ENCODE measurements around the gene BCAN.

Gene BCAN

GRCh38 chr1:156700736-156701531 is 59.0 kb downstream of the BCAN start:
- DNase-seq (ENCODE audit: low read depth), result no peak

GRCh38 chr1:156703336-156703735 is 61.4 kb downstream of the BCAN start:
- DNase-seq (ENCODE audit: low read depth), result no peak

GRCh38 chr1:156703741-156704140 is 61.8 kb downstream of the BCAN start:
- no peak for DNase-seq (ENCODE audit: low read depth)

GRCh38 chr1:156704166-156704711 is 62.3 kb downstream of the BCAN start:
- DNase-seq (ENCODE audit: low read depth), result no peak

GRCh38 chr1:156704930-156705320 is 63.0 kb downstream of the BCAN start:
- no peak for DNase-seq (ENCODE audit: low read depth)

GRCh38 chr1:156705321-156705917 is 63.5 kb downstream of the BCAN start, which contains the start of gene CRABP2:
Gene CRABP2 (minus strand): TSS chr1:156705583. CDS start chr1:156705446, 137 bp downstream.
- DNase-seq (ENCODE audit: low read depth), result no peak

GRCh38 chr1:156705918-156706656 is 64.2 kb downstream of the BCAN start:
- DNase-seq (ENCODE audit: low read depth), result no peak

- DNase-seq (ENCODE audit: low read depth), result no peak
These were observed 64.9 kb downstream of the BCAN start for GRCh38 chr1:156706657-156707416.

GRCh38 chr1:156707417-156708217 is 65.7 kb downstream of the BCAN start:
- no peak for DNase-seq (ENCODE audit: low read depth)

- DNase-seq (ENCODE audit: low read depth), result no peak
These were observed 66.3 kb downstream of the BCAN start for GRCh38 chr1:156708218-156708661.

- DNase-seq (ENCODE audit: low read depth), result no peak
These were observed 67.1 kb downstream of the BCAN start for GRCh38 chr1:156709031-156709430.
